ENCODE results near the gene LASP1NB.

LASP1NB gene

DNA sequence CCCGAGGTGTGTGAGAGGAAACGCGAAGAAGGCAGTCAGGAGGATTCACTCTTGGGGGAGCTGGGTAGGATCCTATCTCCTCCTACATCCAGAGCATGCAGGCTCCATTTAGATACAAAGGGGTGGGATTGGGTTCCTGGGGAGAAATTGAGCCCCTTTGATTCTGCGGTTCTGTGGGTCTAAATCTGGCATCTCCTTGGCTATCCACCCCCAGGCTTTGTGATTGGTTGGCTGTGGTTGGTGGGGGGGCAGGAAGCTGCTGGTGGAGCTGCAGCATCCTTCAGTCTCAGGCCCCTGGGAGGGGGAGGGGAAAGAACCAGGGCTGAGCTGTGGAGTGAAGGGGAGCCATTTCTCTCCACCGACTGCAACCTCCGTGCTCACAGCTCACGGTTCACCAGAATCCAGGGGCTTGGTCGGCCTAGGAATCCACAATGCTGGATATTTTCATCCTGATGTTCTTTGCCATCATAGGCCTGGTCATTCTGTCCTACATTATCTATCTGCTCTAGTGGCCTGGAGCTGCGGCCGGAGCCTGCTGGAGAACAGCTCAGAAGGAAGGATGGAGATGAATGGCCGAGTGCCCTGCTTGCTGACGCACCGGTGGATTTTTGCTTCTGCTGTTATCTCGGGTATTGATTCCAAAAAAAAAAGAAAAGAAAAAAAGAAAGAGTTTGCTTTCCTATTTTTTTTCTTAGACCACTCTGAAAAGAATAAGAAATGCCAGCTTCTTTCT lies at the start of gene LASP1NB:
Gene LASP1NB, plus strand, starts transcription at position 352 of the 733 bp plus-strand sequence.
- peak in 1 of 3 donors; percentile 32 for DNase-seq (ENCODE audit: low read depth in 2 of 3, low spot score in 2 of 3)

DNA sequence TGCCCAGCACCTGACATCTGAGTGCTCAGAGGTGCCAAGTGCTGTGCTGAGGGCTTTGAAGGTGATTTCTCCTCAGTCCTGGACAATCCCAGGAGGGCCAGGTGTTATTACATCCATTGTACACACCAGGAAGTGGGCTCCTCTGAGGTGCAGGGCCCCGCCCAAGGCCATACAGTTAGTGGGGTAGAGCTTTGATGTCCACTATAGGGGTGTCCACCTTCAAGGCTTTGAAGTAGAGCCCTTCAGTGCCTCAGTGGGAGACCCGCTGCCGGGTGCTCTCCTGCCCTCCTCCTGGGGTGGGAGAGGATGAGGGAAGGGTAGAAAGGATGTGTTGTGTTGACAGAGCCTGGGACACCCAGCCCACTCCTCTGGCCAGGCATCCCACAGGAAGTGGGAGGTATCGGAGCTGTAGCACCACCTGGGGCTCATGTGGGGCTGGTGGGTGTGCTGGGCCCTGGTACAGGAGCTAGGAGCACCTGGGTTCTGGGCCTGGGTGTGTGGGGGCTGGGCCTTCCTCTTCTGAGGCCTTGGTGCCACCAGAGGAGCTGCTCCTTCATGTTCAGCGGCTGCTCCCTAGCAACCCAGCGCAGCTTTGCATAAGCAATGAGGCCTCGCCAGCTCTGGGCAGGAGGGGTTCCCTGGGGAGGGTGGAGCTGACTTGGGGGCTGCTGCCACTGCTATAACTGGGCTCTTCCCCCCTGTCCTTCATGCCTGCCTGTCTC lies 48.1 kb upstream of the LASP1NB start:
- peak in 1 of 3 donors; percentile 53 for DNase-seq (ENCODE audit: low read depth in 2 of 3, low spot score in 2 of 3)

DNA sequence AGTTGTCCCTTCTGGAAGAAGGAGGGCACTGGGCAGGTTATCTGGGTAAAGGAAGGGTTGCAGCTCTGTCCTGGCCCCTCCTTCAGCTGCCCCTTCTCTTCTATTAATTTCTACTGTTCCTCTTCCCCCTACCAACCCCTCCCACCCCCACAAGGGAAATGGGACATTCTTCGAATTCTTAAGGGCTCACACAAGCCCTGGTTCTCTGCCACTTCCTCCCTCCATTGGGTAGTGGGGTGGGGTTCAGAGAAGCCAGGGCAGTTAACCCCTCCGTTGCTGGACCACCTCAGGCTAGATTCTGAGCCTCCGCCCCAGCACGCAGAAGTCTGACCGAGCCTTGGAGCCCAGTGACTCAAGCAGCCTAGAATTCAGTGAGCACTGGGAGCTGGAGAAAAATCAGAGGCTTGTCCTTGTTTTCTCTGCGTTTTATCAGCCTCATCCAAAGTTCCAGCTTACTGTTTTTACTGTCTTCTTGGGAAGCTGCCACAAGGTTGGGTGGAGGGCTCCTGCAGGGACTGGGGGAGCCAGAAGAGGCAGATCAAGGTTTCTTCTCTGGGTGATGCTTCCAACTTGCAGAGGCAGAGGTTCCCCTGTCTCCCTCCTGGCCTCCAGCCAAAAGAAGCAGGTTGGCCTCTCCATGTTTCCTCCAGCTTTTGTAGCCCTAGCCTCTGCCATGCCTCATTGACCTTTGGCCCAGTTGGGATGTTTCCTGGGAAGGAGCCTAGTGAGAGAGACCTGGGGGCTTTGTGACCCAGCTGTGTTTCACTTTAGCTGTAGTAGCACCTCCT lies 45.3 kb upstream of the LASP1NB start:
- DNase-seq (ENCODE audit: low read depth in 2 of 3, low spot score in 2 of 3), result no peak

DNA sequence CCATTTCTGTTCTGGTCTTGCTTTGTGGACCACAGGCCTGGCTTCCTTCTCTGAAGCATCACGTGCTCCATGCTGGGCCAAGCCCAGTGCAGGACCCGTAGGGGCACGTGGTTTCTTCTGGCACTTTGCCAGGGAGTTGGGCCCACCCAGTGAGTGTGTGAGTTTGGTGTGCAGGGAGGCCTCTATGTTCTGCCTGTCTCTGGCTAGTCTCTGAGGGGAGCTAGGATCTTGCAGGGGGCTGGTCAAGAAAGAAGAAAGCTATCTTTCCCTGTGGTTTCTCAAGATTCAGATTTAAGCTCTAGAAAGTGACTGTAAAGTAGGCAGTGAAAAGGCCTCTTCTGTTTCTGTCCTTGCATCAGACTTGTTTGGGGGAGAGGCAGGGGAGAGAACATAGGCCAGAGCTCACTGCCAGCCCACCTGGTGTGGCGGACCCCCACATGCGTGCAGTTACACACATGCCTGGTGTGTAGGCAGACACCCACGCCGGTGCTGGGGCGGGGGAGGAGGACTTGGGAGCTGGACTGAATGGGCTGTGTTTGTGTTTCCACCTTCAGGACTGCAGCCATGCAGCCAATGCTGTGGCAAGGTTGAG lies 43.7 kb upstream of the LASP1NB start:
- DNase-seq (ENCODE audit: low read depth in 2 of 3, low spot score in 2 of 3), result peak in 2 of 3 donors; percentile 70 to 75

DNA sequence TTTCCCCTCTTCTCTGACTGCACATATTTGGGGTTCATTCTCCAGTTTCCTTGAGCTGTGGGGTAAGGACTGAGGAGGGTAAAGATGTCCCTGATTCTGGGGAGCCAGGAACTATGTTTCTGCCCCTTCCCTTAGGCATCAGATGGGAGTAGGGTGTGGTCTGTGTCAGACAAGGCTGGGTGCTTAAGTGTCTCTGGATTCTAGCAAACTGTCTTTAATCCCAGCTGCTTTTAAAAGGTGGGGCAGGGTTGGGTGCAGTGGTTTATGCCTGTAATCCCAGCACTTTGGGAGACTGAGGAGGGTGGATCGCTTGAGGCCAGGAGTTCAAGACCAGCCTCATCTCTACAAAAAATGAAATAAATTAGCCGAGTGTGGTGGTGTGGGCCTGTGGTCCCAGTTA lies 42.5 kb upstream of the LASP1NB start:
- no peak for DNase-seq (ENCODE audit: low read depth in 2 of 3, low spot score in 2 of 3)

DNA sequence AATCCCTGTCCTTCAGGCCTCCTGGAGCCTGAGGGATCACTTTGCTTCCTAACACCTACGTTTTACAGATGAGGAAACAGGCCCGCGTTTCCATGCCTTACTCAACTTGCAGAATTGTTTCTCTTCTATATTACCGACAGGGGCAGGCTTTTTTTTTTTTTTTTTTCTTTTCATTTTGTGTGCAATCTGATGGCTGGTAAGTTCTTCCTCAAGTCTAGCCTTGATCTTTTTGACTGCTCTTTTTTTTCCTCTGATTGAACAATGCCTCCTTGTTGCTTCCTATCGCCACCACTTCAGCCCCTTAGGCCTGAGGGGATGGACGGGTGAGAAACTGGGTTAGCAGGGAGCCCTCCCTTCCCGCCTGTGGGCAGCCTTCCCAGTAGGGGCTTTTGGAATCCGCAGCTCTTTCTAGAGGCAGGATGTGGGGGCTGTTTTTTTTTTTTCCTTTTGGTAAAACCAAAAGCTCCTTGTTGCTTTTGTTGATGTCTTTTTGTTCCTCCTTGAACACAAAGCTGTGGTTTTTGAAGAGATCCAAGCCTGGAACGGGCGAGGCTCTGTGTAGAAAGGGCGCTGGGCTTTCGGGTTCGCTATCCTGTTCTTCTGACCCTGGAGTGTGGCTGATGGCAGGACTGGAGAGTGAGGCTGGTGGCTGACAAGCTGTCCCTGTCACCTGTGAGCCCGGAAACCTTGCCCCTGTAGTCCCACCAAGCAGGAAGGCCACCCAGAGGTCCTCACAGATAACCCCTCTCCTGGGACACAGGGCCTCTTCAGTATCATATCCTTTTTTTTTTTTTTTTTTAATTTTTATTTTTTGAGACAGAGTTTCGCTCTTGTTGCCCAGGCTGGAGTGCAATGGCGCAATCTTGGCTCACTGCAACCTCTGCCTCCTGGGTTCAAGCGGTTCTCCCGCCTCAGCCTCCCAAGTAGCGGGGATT lies 41.6 kb upstream of the LASP1NB start:
- peak in 1 of 3 donors; percentile 23 for DNase-seq (ENCODE audit: low read depth in 2 of 3, low spot score in 2 of 3)

DNA sequence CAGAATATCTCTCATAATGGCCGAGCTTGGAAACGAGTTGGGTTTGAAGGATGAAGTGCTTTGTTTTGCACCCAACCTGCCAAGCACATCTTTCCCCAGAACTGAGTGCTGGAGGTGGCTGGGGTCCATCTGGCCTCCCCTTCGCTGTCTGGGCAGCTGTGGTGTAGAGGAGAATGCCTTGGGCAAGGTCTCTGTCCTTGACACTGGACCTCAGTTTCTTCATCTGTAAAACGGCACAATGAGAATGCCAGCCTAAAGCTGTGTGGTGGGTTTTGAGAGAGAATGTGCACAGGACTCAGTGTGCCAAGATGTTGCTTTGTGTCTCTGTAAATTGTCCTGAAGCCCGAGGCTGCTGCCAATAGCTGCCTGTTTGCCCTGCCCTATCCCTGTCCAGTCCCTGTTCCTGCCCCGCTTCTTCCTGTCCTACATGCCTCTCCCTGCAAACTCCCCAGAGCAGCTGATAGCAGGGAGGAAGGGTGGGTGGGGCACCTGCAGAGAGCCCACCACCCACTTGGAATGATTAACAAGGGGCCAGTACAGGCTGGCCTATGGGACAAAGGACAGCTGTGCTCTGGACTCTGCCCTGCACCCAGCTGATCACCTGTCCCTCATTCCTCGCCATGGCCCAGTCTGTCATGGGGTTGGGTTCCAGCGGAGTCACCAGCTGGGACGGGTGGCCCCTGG lies 40.2 kb upstream of the LASP1NB start:
- no peak for DNase-seq (ENCODE audit: low read depth in 2 of 3, low spot score in 2 of 3)

DNA sequence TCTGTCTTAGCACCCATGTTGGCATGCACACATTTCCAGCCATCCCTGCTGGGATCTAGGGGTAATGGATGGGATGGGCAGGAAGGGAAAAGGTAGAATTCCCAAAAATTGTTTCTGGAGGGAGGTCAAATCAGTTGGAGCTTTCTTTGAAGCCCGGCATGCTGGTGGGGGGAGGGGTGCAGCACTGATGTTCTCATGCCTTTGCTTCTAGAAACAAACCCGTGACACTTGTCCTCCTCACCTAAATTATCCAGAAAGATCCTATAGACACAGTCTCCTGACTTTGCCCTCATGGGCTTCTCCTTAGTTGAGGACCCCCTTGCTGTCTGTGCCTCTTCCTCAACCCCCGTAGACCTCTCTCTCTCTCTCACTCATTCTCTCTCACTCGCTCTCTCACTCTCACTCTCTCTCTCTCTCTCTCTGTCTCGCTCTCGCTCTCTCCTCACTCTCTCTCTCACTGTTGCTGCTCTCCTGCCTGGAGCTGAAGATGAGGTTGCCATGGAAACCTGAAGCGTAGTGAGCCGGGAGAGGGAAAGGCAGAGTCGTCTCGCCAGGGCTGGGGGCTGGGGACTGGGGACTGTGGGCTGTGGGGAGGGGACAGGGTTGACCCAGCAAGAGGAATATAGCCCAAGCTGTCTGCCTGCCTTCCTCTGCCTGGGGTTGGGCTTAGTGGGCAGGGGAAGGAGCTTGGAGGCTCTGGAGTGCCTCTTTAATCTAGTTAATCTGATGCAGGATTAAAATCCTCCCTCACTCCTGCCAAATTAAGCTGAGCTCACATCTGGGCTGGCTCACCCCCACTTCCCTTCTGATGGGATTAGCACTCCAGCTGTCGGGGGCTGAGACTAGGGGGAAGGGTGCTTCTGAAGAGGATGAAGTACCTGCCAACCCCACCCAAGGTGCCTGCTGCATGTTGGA lies 39.4 kb upstream of the LASP1NB start:
- no peak for DNase-seq (ENCODE audit: low read depth in 2 of 3, low spot score in 2 of 3)

DNA sequence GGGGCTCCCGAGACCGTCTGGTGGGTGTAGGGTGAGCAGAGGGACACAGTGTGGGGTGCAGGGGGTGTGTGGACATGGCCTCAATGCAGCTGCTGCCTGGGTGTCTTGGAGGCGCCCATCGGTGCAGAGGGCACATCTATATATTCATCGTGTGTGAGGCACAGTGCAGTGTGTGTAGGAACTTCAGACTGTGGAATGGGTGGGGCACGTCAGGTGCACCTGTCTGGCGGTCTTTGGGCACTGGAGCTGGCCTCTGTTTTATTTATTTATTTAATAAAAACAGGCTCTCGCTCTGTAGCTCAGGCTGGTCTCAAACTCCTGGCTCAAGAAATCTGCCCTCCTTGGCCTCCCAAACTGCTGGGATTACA lies 38.8 kb upstream of the LASP1NB start:
- no peak for DNase-seq (ENCODE audit: low read depth in 2 of 3, low spot score in 2 of 3)

DNA sequence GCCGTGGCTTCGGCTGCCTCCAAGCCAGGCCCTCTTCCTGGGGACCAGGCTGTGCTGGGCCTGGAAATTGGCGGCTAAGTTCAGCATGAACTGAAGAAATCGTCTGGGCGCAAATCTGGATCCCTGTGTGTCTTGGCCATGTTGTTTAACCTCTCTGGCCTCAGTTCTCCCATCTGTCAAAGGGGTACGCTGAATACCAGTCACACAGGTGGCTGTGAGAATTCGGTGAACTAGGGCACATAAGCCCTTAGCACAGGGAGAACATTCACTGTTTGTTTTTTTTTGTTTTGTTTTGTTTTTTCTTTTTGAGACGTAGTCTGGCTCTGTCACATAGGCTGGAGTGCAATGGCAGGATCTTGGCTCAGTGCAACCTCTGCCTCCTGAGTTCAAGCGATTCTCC lies 36.6 kb upstream of the LASP1NB start:
- DNase-seq (ENCODE audit: low read depth in 2 of 3, low spot score in 2 of 3), result no peak

DNA sequence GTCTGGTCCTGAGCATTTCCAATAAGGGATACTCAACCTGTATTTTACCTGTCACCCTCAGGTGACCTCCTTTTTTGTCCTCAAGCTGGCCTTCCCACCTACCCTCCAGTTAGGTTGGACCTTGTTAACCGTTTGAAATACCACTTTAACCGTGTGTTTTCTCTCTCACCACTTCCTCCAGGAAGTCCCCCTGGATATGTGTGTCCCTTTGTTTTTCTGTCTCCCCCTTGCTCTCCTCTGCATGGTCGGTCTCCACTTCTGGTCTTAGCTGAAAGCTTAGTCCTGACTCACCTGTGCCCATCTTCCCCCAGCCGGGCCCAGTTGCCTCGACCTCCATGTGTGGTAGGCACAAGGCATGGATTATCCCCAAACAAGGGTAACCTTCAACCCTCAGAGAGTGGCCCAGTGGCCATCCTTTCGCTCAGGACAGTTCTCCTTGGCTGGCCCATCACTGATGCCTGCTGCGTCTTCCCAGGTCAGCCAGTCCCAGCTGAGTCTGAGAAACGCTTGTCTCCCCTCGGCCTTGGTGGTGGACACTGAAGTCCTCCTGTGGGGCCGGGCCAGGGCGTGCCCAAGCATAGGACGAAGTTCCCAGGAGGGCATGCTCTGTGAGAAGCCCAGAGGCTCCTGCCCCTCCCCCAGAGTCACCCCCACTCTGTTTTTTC lies 35.5 kb upstream of the LASP1NB start:
- DNase-seq (ENCODE audit: low read depth in 2 of 3, low spot score in 2 of 3), result no peak

DNA sequence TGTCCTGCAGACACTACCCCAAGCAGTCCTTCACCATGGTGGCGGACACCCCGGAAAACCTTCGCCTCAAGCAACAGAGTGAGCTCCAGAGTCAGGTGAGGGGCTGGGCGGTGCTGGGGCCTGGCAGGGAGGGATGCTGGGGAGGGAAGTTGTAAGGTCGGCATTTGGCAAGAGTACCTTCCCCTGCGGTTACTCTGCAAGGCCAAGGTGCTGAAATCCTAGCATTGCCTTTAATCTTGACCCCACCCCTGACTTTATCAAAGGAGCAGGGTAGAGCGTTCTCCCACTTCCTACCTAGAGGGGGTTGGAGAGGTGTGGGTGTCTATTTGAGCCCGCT lies 35.0 kb upstream of the LASP1NB start:
- no peak for DNase-seq (ENCODE audit: low read depth in 2 of 3, low spot score in 2 of 3)

DNA sequence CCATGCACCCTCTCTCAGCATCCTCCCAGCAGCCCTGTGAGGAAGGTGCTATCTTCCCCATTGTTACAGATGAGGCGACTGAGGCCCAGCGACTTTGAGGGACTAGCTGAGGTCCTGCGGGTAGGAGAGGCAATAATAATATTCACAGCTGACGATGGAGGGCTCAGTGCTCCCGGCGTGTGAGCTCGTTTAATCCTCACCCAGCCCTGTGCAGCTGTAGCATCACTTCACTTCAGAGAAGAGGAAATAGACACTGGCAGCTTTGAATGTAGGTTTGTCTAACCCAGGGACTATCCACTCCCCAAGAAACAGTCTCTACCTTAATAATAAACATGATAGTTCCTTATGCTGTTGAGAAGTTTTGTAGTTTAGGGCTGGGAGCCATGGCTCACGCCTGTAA lies 34.0 kb upstream of the LASP1NB start:
- no peak for DNase-seq (ENCODE audit: low read depth in 2 of 3, low spot score in 2 of 3)

DNA sequence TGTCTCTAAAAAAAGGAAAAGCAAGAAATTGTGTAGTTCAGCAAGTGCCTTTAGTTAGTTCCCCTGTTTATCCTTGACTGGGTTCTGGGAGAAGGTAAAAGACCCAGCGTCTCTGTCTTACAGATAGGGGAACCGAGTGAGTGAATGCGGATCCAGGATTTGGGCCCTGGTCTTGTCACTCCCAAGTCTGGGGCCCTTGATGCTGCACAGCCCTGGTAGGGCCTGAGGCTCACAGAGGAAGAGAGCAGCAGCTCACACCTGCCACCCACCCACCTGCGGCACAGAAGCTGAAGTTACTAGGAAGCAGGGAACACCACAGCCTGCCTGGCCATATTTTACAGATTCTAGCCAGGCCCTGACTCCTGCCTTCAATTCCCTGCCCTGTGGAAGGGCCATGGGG lies 33.3 kb upstream of the LASP1NB start:
- no peak for DNase-seq (ENCODE audit: low read depth in 2 of 3, low spot score in 2 of 3)

DNA sequence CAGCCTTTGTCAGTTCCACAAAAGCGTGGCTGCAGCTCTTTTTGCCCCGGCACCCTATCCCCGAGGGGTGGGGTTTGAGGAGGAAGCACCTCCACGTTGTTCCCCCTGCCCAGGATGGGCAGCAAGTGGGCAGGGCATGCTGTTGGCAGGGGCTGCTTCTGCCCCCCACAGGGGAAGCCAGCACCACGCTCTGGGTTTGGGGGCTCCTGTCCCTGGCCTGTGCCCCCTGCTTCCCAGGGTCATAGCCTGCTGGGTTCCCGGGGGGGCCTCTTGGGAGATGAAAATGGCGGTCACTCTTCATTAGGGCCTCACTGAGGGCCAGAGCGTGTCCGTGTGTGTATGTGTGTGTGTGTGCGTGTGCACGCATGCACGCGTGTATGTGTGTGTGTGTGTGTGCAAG lies 32.8 kb upstream of the LASP1NB start:
- DNase-seq (ENCODE audit: low read depth in 2 of 3, low spot score in 2 of 3), result no peak

DNA sequence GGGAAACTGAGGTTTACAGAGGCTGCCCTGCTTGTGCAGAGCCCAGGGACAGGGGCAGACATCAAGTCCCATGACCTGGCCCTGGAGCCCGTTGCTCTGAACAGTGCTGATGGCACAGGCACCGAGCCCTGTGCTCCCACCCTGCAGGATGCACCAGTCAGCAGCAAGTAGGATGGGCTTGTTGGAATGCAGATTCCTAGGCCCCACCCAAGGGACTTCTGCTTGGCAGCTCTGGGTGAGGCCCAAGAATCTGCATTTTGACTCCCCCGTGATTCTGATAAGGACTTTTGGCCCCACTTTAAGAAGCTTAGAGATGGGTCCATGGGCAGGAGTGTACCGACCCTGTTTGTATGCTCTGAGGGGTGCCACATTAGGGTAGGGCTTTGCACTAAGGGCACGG lies 32.3 kb upstream of the LASP1NB start:
- DNase-seq (ENCODE audit: low read depth in 2 of 3, low spot score in 2 of 3), result no peak

DNA sequence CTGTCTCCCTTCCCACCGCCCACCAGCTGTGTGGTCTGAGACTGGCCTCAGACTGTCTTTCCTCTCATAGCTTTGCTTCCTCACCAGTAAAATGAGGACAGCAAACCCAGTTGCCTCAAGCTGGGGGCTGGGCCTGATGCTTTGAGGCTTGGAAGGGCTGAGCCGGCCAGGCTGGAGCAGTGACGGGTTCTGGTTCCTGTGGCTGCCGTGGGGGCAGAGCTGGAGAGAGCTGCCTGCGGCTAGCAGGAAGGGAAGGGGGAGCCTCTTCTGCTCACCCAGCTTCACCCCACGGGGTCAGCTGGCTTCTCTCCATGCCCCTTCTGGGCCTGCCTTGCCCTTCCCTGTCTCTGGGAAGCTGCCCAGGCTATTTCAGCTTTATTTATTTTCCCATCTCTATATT lies 31.8 kb upstream of the LASP1NB start:
- peak in 1 of 3 donors; percentile 23 for DNase-seq (ENCODE audit: low read depth in 2 of 3, low spot score in 2 of 3)

DNA sequence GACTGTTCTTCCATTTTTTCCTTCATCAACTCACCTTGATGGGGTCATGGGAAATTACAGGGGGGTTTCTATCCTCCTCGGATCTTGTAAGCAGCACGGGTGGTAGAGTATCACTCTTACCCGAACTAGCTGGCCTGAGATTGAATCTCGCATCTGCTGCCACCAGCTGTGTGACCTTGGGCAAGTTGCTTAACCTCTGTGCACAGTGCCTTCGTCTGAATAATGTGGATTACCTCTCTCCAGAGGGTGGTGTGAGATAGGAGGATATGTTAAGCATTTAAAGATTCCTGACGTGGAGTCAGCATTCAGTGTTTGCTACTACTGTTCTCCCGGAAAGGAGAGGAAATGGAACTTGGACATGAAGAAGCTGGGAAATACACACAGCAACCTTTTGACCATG lies 31.1 kb upstream of the LASP1NB start:
- DNase-seq (ENCODE audit: low read depth in 2 of 3, low spot score in 2 of 3), result no peak

Data from hematopoietic multipotent progenitor cell (in vitro differentiated cells).